CD4-positive, alpha-beta T cell treated with Interleukin-4 for 1 hour (primary cell): Measurements from ENCODE around the gene SMYD2.

Experiments used
- DNase-seq, 2 donors: peaks; one replicate each; pipeline ENCODE4 v3.0.0-alpha.2; 2020 to 2022

Gene SMYD2

GRCh38 chr1:214364386-214364785 lies 83.4 kb downstream of the SMYD2 start:
- no peak for DNase-seq

DNA sequence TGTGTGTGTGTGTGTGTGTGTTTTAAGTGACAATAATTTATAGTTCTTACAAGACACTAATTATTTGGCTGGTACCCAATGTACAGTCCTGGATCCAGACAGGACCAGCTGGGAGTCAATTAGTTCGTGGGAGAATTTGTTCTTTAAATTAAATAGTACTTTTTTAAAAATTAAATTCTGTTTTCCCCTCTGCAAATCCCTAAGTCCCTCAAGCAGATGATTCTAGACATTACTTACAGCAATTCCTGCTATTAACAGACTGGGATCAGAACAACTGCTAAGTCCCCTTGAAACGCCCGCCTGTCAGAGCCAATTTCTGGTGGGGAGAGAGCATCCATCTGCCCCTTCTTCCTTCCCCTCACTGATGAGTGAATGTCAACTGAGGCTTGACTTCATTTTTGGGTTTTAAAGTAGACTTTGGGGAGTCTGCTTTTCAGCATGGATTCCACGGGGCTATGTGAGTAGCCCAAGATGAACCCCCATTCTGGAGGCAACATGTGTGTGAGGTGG lies 83.9 kb downstream of the SMYD2 start:
- DNase-seq: no peak

DNA sequence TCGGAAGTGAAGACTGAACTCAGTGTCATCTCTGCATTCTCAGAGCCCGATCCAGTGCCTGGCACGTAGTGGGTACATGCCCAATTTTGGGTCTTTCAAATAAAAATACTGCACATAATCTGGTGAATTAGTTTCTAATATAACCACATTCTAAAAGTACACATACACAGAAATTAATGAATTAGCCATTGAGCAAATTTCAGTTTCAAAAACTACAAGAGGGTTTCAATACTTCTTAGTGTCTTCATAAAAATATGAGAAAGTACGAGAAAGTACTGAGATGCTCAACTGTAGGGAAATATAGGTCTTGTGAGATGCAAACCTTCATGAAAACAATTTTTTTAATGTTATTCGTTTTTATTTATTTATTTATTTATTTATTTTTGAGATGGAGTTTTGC lies 86.9 kb downstream of the SMYD2 start:
- no peak for DNase-seq

DNA sequence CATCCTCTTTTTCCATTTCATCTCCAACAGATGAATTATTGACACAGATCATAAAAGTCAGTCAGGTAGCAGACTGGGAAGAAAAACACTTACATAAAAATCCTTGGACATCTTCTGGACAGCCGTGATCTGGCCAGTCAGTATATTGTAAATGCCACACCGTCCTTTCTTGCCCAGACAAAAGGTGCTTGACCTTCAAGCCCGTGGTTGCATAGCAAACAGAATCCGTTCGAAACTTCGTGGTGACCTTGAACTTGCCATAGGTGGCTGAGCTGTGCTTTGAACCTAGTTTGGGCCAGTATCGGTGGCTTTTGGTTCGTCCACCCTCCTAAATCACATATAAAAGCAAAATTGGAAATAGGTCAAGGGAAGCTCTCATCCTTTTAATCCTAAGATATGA lies 88.4 kb downstream of the SMYD2 start:
- no peak for DNase-seq

DNA sequence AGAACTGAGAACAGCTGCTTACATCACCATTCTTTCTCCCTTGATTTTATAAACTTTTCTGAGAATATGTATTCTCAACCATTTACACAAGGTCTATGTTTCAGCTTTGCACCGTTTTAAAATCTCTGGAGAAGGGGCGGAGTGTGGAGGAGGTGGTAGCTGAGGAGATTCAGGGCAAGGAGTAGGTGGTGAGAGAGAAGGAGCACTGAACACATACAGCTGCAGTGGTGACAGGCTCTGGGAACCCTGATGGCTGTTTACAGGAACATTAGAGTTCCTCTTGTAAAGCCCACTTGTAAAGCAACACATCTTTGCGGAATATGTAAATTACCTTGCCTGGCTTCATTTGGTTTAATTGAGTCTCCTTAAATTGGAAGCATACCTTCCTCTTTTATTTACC lies 89.7 kb downstream of the SMYD2 start:
- DNase-seq: no peak

DNA sequence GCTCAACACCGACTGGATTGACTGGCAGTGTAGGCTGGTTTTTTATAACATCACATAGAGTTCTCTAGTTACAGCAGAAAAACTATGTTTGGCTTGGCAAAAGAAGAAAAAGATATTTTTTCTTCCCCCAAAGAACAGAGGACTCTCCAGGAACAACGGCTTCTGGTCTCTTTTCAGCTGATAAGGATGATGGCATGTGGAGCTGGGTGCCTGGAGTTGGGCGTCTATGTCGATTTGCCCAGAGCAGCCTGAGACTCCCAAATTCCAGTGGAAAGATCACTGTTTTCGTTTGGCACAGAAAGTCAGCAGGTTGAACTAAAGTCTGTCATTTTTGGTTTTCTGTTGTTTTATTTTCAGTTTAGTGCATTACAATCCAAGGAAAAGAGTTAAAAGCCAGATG lies 91.1 kb downstream of the SMYD2 start:
- DNase-seq: no peak

GRCh38 chr1:214377485-214377884 lies 96.5 kb downstream of the SMYD2 start:
- no peak for DNase-seq

DNA sequence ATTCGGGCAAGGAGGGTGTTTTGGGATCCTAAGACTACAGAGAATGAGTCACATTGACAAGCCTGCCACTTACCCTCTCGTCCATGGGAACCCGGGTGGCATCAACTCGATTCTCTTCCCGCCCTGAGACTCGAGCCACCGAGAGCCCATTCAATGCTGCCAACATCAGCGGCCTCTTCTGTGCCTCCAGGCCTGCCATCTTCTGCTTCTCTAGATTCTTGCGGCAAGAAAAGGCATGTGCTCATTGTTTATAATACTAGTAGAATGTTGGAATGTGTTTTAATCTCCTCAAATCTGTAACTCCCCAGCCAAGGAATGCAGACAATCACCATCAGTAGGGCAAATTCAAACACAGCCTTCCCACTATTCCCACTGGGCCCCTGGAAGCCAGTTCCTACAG lies 96.9 kb downstream of the SMYD2 start:
- DNase-seq: no peak

DNA sequence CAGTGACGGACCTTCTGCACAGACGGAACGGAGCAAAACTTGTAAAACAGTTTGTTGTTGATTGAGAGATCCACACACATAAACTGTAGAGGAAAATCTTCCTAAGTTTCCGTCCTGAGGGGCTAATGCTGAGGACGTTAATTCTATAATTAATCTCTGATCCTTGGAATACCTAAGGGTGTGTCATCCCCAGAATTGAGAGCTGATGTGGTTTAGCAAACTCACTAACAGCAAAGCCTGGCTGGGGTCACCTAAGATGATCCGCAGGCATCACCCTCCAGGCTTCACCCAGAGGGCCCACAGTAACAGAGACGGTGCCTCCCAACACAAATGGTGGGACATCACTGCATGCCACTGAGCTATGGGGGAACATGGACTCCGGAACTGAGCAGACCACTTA lies 97.5 kb downstream of the SMYD2 start:
- DNase-seq: no peak

DNA sequence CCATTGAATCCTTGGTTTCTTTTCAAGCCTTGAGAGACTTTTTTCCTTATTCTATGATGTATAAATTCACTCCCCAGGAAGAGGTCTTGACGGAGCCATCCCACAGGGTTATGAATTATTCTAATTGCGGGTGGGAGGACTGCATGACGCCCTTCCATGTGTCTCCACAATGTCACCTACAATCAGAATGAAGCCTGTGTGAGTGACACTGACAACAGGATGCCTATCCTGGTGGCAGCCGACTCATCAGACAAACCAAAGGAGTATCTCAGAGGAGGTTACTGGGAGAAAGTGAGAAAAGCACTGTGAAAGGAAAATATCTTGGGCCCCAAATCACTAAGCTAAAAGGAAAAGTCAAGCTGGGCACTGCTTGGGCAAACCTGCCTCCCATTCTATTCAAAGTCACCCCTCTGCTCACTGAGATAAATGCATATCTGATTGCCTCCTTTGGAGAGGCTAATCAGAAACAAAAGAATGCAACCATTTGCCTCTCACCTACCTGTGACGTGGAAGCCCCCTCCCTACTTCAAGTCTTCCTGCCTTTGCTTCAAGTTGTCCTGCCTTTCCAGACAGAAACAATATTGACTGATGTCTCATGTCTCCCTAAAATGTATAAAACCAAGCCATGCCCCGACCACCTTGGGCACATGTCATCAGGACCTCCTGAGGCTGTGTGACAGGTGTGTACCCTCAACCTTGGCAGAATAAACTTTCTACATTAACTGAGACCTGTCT lies 98.4 kb downstream of the SMYD2 start:
- DNase-seq: no peak

GRCh38 chr1:214380396-214380795 lies 99.4 kb downstream of the SMYD2 start:
- no peak for DNase-seq

- no peak for DNase-seq
These were observed 100.2 kb downstream of the SMYD2 start for GRCh38 chr1:214380986-214381695.

DNA sequence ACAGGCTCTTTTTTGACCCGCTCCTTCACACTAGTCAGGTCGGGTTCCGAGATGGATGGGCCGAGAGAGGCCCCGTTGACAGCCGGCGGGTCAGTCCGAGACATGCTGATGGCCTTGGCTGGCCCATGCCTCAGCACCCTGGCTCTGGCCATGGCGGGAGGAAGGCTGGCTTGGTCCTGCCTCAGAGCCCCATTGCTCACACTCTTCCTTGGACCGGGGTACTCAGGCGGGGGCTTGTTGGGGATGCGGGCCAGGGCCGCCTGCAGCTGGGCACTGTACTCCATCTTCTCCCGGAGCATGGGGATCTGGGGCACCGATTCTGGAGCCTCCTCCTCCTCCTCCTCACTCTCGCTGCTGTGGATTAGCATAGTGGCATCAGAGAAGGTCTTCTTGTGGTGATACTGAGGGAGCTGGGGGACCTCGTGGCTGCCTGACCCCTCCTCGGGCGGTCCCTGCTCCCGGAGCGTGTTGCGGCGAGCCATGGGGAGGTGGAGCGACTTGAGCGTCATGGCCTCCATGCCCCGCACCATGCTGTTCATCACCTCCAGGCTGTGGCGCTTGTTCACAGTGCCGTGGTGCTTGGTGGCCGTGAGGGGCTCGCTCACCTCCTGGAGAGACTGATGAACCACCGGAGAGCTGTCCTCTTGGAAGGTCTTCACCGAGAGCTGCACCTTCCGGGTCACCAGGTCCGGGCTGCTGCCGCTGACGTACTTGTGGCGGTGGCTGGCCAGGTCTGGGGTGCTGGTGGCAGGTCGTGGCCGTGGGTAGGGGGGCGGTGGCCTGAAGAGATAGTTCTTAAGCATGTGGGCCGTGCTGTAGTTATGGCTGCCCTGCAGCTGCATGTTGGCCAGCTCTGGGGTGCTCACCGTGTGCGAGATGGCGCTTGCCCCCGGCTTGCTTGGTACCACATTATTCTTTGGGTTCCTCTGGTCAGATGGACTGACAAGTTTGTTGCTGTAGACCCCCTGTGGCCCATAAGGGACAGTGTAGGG lies 102.7 kb downstream of the SMYD2 start:
- DNase-seq: no peak

DNA sequence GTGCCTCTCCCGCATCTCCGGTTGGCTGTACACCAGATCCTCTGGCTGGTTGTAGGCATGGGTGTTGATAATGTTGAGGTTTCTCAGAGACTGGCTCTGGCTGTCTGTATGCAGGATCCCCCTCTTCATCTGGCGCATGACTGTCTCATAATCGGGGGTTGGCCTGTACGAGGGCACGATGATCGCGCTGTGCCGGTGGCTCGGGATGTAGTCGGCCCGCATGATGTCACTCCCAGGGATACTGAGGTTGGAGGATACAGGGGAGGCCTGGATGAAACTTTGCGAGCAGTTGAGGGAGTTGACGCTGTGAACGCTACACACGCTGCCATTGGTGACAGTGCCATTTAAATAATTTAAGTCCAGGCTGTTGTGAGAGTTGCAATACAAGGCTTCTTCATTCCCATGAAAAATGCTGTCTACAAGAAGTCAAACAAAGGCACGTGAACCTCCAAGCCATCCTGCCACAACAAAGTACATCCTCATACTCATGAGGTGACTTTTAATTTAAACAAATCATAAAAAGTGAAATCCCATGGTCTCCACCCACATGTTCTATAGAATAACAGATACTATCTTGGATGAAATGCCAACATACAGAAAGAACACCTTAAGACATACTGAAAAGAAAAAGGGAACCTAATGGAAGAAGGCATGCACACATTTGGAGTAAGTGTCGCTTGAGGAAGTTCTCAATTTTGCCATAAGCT lies 103.6 kb downstream of the SMYD2 start:
- no peak for DNase-seq

DNA sequence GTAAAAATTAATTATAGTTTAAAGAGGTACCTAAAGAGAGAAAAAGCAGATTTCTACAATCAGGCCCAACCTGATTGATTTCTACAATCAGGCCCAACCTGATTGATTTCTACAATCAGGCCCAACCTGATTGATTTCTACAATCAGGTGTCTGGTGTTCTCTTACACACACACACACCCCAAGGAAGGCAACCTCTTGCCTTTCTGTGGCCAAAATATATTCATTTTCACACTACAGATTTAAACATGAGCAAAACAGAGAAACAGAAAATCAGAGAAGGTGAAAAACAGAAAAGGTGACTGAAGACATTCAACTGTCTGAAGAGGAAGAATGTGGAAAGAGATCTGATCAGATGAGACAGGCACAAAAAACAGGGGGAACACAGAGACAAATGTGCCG lies 104.5 kb downstream of the SMYD2 start:
- no peak for DNase-seq

DNA sequence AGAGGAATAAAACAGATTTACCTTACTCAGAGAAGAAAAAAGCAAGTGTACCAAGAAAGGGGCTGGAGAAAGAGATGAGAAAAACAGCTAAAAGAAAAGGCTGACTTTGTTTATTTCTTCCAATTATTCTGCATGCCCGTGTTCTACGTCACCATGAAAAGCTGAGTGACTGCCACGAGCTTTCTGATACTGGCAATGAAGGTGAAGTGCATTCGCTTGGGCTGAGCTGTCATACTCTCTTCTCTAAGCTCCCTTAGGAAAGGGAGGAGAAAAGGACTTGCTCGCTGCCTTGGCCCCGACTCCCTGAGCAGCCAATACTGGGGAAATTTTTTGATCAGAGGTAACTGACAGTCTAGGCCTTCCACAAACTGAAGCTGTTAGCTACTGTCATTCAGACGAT lies 105.4 kb downstream of the SMYD2 start:
- DNase-seq: no peak
